DMS153 treated with DMSO at 0.1 percent for 48 hours (cell line): ENCODE results near the gene ZNF813.
"Not testable (repeated sequence)": the region's sequence is repeated elsewhere in the genome, so short reads cannot be mapped to it uniquely, and the experiment has no call there.

Source experiments
- DNase-seq: peaks from one replicate; lab custom pipeline; 2025; ENCODE audit not compliant: unreplicated experiment; lab: John Stamatoyannopoulos, UW

Gene ZNF813

GRCh38 chr19:53467485-53468262, at the start of gene ZNF813:
Gene ZNF813, plus strand, starts transcription at chr19:53467733. Its CDS starts 16,090 bp downstream, at chr19:53483823.
- peak; percentile 53 for DNase-seq

- DNase-seq, result not testable (repeated sequence)
Observed at GRCh38 chr19:53420520-53421315, 46.8 kb upstream of the ZNF813 start.

GRCh38 chr19:53422551-53422950, 45.0 kb upstream of the ZNF813 start:
- no peak for DNase-seq

- DNase-seq, result not testable (repeated sequence)
Observed at GRCh38 chr19:53423074-53423473, 44.5 kb upstream of the ZNF813 start.

- not testable (repeated sequence) for DNase-seq
Observed at GRCh38 chr19:53423680-53424079, 43.9 kb upstream of the ZNF813 start.

GRCh38 chr19:53424968-53425597, 42.5 kb upstream of the ZNF813 start:
- DNase-seq, result peak; percentile 33

GRCh38 chr19:53431399-53432087, 36.0 kb upstream of the ZNF813 start, which contains the start of gene ZNF761:
Gene ZNF761, plus strand, starts transcription at chr19:53431984. Its CDS starts 15,285 bp downstream, at chr19:53447269.
- peak; percentile 96 for DNase-seq

- DNase-seq, result no peak
Observed at GRCh38 chr19:53432088-53432661, 35.4 kb upstream of the ZNF813 start.

GRCh38 chr19:53443809-53444208, 23.7 kb upstream of the ZNF813 start:
- DNase-seq, result not testable (repeated sequence)

- not testable (repeated sequence) for DNase-seq
Observed at GRCh38 chr19:53447196-53447595, 20.3 kb upstream of the ZNF813 start.

- DNase-seq, result no peak
Observed at GRCh38 chr19:53455828-53456227, 11.7 kb upstream of the ZNF813 start.

GRCh38 chr19:53460131-53460721, 7.3 kb upstream of the ZNF813 start:
- DNase-seq, result not testable (repeated sequence)

GRCh38 chr19:53461866-53462265, 5.7 kb upstream of the ZNF813 start:
- no peak for DNase-seq

GRCh38 chr19:53462861-53463260, 4.7 kb upstream of the ZNF813 start:
- DNase-seq, result no peak

- peak; percentile 3 for DNase-seq
Observed at GRCh38 chr19:53463263-53463662, 4.3 kb upstream of the ZNF813 start.

GRCh38 chr19:53466726-53467484, 628 bp upstream of the ZNF813 start:
- DNase-seq, result peak; percentile 2

GRCh38 chr19:53468628-53469027, 1.1 kb downstream of the ZNF813 start:
- DNase-seq, result not testable (repeated sequence)

GRCh38 chr19:53471916-53472315, 4.4 kb downstream of the ZNF813 start:
- no peak for DNase-seq

- not testable (repeated sequence) for DNase-seq
Observed at GRCh38 chr19:53474832-53475231, 7.3 kb downstream of the ZNF813 start.
